ENCODE results near the gene RMND1. TPM values are rescaled to one million over a fixed set of nuclear protein-coding genes. Genes with fewer than 3 reads are reported as not detected.

RMND1 gene
- total RNA-seq, 1 experiment from 2014 or later: 27.0 TPM

- Histone ChIP-seq H2BK20ac (ENCODE audit: low read depth, low read length, poor library complexity, severe bottlenecking) (no peak overlapping the region), H2BK5ac (ENCODE audit: insufficient read length, low read length) (no peak overlapping the region), H3K79me2 (ENCODE audit: insufficient read depth, low read length) (no peaks in the 10 kb centered on the region), H2BK15ac (ENCODE audit: low read depth, low read length) (no peak overlapping the region), H2AFZ (ENCODE audit: low read length) (no peak overlapping the region), H3K79me1 (ENCODE audit: insufficient read depth, low read depth, low read length, poor library complexity, severe bottlenecking) (no peaks in the 10 kb centered on the region), H2BK12ac (ENCODE audit: insufficient read length, low read depth, low read length) (no peak overlapping the region), H3K9me3 (ENCODE audit: control insufficient read depth, low read depth, low read length) (no peaks in the 10 kb centered on the region), H4K91ac (ENCODE audit: insufficient read length, low read depth, low read length) (no peak overlapping the region), H3K27me3 (ENCODE audit: insufficient read depth, low read length) (no peaks in the 10 kb centered on the region), H3K18ac (ENCODE audit: insufficient read length, low read depth, low read length) (no peak overlapping the region), H3T11ph (ENCODE audit: low read length) (no peak overlapping the region), H3K23ac (ENCODE audit: insufficient read length, low read depth, low read length) (no peak overlapping the region), H4K20me1 (ENCODE audit: control insufficient read depth, insufficient read depth, insufficient read length) (no peaks in the 10 kb centered on the region), H3K4ac (ENCODE audit: low read depth, low read length) (no peak overlapping the region), H4K5ac (ENCODE audit: insufficient read length, low read depth, low read length) (no peak overlapping the region), H3K23me2 (ENCODE audit: insufficient read length, low read depth, low read length, poor library complexity, severe bottlenecking) (no peaks in the 10 kb centered on the region), H2AK5ac (ENCODE audit: insufficient read length, low read length) (no peak overlapping the region), H3K4me1 (ENCODE audit: insufficient read depth, low read length) (no peaks in the 10 kb centered on the region), H4K8ac (replicated peaks; ENCODE audit: insufficient read length, low read depth, low read length) (no peak overlapping the region), H3K14ac (ENCODE audit: insufficient read depth, low read length) (no peak overlapping the region), H3K56ac (ENCODE audit: insufficient read length, low read depth, low read length) (no peak overlapping the region), H3K4me2 (ENCODE audit: insufficient read depth, insufficient read length, low read length) (no peak overlapping the region), H2BK120ac (ENCODE audit: low read depth, low read length, poor library complexity, severe bottlenecking) (no peak overlapping the region), H3K9ac (ENCODE audit: extremely low read depth, insufficient read length, low read length) (no peak overlapping the region), H3K27ac (ENCODE audit: insufficient read length, low read depth, low read length) (no peak overlapping the region)
- no CpG with 5 or more reads among the region's 3 CpGs for WGBS (ENCODE audit: extremely low coverage, insufficient read length, low lambda C conversion rate)
- Mint-ChIP-seq H3K27me3 (ENCODE audit: low read depth) (no peaks in the 10 kb centered on the region), H3K36me3 (ENCODE audit: insufficient read depth in 1 of 3, low read depth in 3 of 3) (peaks cover 0 to 21% (median 3%) of the 10 kb centered on the region in 3 experiments; a peak in 4 of 7 replicates), H3K27ac (no peak overlapping the region), H3K4me3 (no peak overlapping the region), H3K4me1 (peaks cover 2 to 5% of the 10 kb centered on the region in 2 experiments; a peak in 3 of 4 replicates), H3K9me3 (no peaks in the 10 kb centered on the region)
- TF ChIP-seq CTCF (conservative IDR thresholded peaks at IDR 0.05): no peak
- DNase-seq: no peak
Measured at GRCh38 chr6:151358475-151358874, 93.5 kb downstream of the RMND1 start.

Measured in H9 (cell line).